Keratinocyte (primary cell): Measurements from ENCODE around the gene CXCL6. TPM values are rescaled to one million over a fixed set of nuclear protein-coding genes. Genes with fewer than 3 reads are reported as not detected.

Experiments used
- DNase-seq: peaks from one replicate; pipeline ENCODE4 v3.0.0-alpha.2; 2011; ENCODE audit warnings: low read depth, missing footprints, low spot score
- FAIRE-seq: peaks from 2 replicates; lab custom pipeline; 2011; peaks lifted over from hg19 to GRCh38; lab: Jason Lieb, UNC
- H2AFZ ChIP-seq: 2 replicates; pipeline ENCODE4 v1.6.0; 2012; ENCODE audit warnings: low read length, control low read depth, inconsistent platforms; ENCODE audit not compliant: control insufficient read depth
- H3K27ac ChIP-seq: 2 replicates; pipeline ENCODE4 v1.5.1; 2011; ENCODE audit warnings: low read length; ENCODE audit not compliant: control insufficient read depth, insufficient read depth
- H3K27me3 ChIP-seq: 3 replicates; pipeline ENCODE4 v1.6.0; 2011; ENCODE audit warnings: low read length; ENCODE audit not compliant: control insufficient read depth, insufficient read depth; ENCODE audit errors: extremely low read depth
- H3K36me3 ChIP-seq, 2 experiments: 2 replicates in 1 of 2; 3 replicates in 1 of 2; pipeline ENCODE4 v1.5.1; 2011; ENCODE audit warnings: low read length in 2 of 2, mild to moderate bottlenecking in 1 of 2; ENCODE audit not compliant: control insufficient read depth in 2 of 2, insufficient read depth in 2 of 2; ENCODE audit errors: extremely low read depth in 1 of 2
- H3K4me1 ChIP-seq: 3 replicates; pipeline ENCODE4 v1.5.1; 2011; ENCODE audit warnings: low read length; ENCODE audit not compliant: control insufficient read depth, insufficient read depth; ENCODE audit errors: extremely low read depth
- H3K4me2 ChIP-seq: 3 replicates; pipeline ENCODE4 v1.6.0; 2011; ENCODE audit warnings: low read depth, low read length; ENCODE audit not compliant: control insufficient read depth, insufficient read depth; ENCODE audit errors: extremely low read depth
- H3K4me3 ChIP-seq, 3 experiments: fragments of 200-600 bp in 1 of 3; sonication (generic) in 1 of 3; 2 replicates in 2 of 3; 3 replicates in 1 of 3; pipeline ENCODE4 v1.5.1; 2011 to 2016; ENCODE audit warnings: low read length in 3 of 3, mild to moderate bottlenecking in 3 of 3, control low read depth in 2 of 3, inconsistent platforms in 1 of 3, low read depth in 1 of 3, mixed read lengths in 1 of 3, mixed run types in 1 of 3, moderate library complexity in 1 of 3; ENCODE audit not compliant: control insufficient read depth in 2 of 3, insufficient read depth in 2 of 3; ENCODE audit errors: extremely low read depth in 1 of 3
- H3K79me2 ChIP-seq: 2 replicates; pipeline ENCODE4 v1.6.0; 2012; ENCODE audit warnings: low read length; ENCODE audit not compliant: control insufficient read depth, insufficient read depth
- H3K9ac ChIP-seq: 3 replicates; pipeline ENCODE4 v1.6.0; 2011; ENCODE audit warnings: low read length; ENCODE audit not compliant: control insufficient read depth, insufficient read depth; ENCODE audit errors: extremely low read depth
- H3K9me1 ChIP-seq: 3 replicates; pipeline ENCODE4 v1.6.0; 2011; ENCODE audit warnings: low read length; ENCODE audit not compliant: control insufficient read depth, insufficient read depth; ENCODE audit errors: extremely low read depth
- H3K9me3 ChIP-seq: 2 replicates; pipeline ENCODE4 v1.5.1; 2012; ENCODE audit warnings: low read depth, low read length; ENCODE audit not compliant: control insufficient read depth
- H4K20me1 ChIP-seq: 3 replicates; pipeline ENCODE4 v1.6.0; 2011; ENCODE audit warnings: low read length; ENCODE audit not compliant: control insufficient read depth, insufficient read depth; ENCODE audit errors: extremely low read depth
- EZH2 ChIP-seq: IDR thresholded peaks from one replicate; pipeline ENCODE4 v1.6.1; 2012; ENCODE audit warnings: inconsistent platforms, mild to moderate bottlenecking, low read length, moderate library complexity
- dilution Hi-C: fragments of 300-500 bp; cut with MboI; formaldehyde crosslinking; loops from one replicate; pipeline ENCODE4 v1.7.0; 2020; ENCODE audit warnings: low sequenced_read_pairs; ENCODE audit not compliant: extremely low pct_ligation_motif_present
- polyA plus RNA-seq, 5 experiments: library from polyadenylated mRNA; depleted of rRNA in 3 of 5; stranded (reverse) in 3 of 5; stranded (forward) in 1 of 5; unstranded in 1 of 5; fragments of >200 nt; gene quantifications; 1 replicate in 1 of 5; 2 replicates in 3 of 5; 3 replicates in 1 of 5; pipeline versions ENCODE4 v1.2.1 to v1.2.3, GENCODE V29; 2011 to 2012; ENCODE audit warnings: missing spikeins in 2 of 5, low read depth in 1 of 5, low replicate concordance in 1 of 5
- TF ChIP-seq, protein P1 (sequence below), 3 experiments: IDR thresholded peaks in 1 of 3; conservative IDR thresholded peaks in 1 of 3; optimal IDR thresholded peaks in 1 of 3; 2 replicates in 2 of 3; 3 replicates in 1 of 3; pipeline versions ENCODE3 to v1.5.1; 2011; ENCODE audit warnings: low read length in 3 of 3, mild to moderate bottlenecking in 3 of 3, moderate library complexity in 2 of 3, control low read depth in 1 of 3, inconsistent platforms in 1 of 3; ENCODE audit not compliant: insufficient read depth in 2 of 3; ENCODE audit errors: extremely low read depth in 1 of 3

The CXCL6 gene
- polyA plus RNA-seq, 1 donor (not counting 4 experiments of a cell fraction or from before 2014, with no cell fraction given) = 0.08 TPM

DNA sequence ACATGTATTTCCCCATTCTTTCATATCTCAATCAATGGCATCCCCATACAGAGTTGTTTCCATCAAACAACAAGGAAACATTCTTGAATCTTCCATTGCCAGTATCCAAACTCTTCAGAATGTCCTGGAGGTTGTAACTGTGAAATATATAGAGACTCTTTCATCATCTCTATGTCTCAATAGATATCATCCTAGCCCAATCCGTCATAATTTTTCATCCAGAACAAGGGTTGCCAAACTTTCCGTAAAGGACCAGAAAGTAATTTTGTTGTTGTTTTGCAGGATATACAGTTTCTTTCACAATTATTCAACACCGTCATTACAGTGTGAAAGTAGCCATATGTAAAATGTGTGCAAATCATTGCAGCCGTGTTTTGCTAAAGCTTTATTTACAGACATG lies 15.2 kb upstream of the CXCL6 start:
- Histone ChIP-seq H3K27ac (no peak overlapping the region), H3K4me3 (no peak overlapping the region), H4K20me1 (no peaks in the 10 kb centered on the region), H3K79me2 (no peaks in the 10 kb centered on the region), H3K27me3 (no peaks in the 10 kb centered on the region), H3K9me1 (no peaks in the 10 kb centered on the region), H3K9ac (no peak overlapping the region), H3K4me1 (peaks cover 14% of the 10 kb centered on the region), H3K9me3 (peaks cover 6% of the 10 kb centered on the region), H3K36me3 (no peaks in the 10 kb centered on the region), H2AFZ (no peak overlapping the region), H3K4me2 (no peak overlapping the region)
- FAIRE-seq = peak; percentile 48
- dilution Hi-C loops = no loop called here
- DNase-seq = no peak
- TF ChIP-seq, protein P1, sequence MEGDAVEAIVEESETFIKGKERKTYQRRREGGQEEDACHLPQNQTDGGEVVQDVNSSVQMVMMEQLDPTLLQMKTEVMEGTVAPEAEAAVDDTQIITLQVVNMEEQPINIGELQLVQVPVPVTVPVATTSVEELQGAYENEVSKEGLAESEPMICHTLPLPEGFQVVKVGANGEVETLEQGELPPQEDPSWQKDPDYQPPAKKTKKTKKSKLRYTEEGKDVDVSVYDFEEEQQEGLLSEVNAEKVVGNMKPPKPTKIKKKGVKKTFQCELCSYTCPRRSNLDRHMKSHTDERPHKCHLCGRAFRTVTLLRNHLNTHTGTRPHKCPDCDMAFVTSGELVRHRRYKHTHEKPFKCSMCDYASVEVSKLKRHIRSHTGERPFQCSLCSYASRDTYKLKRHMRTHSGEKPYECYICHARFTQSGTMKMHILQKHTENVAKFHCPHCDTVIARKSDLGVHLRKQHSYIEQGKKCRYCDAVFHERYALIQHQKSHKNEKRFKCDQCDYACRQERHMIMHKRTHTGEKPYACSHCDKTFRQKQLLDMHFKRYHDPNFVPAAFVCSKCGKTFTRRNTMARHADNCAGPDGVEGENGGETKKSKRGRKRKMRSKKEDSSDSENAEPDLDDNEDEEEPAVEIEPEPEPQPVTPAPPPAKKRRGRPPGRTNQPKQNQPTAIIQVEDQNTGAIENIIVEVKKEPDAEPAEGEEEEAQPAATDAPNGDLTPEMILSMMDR (optimal IDR thresholded peaks at IDR 0.05 in 1 of 3, IDR thresholded peaks at IDR 0.05 in 1 of 3, conservative IDR thresholded peaks at IDR 0.05 in 1 of 3; ENCODE audit: extremely low read depth in 1 of 3, insufficient read depth in 2 of 3, low read length in 3 of 3) = no peak
- no peak for TF ChIP-seq EZH2

DNA sequence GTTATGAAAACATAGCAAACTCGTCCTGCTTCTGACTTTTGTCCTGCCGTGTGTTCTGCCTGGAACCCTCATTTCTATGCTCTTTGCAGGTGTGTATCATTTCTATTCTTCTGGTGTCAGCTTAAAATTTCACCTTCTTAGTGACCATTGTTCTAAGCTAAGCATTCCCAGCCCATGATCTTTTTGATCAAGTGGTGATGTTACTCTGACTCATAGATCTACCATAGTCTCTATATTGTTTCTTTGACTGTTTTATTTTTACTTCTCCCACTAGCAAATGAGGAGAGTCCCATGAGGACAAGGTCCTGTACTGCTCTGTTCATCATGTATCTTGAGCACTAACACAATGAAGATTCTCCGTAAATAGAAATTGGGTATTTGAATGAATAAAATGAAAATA lies 14.1 kb upstream of the CXCL6 start:
- dilution Hi-C loops = no loop called here
- FAIRE-seq (peak; percentile 34), DNase-seq (peak; percentile 41)
- no peak overlapping the region for H3K4me3 ChIP-seq
- H3K9me3 ChIP-seq = peaks cover 6% of the 10 kb centered on the region
- H4K20me1 ChIP-seq = no peaks in the 10 kb centered on the region
- H3K27ac ChIP-seq = no peak overlapping the region
- no peak overlapping the region for H2AFZ ChIP-seq
- no peaks in the 10 kb centered on the region for H3K79me2 ChIP-seq
- H3K9ac ChIP-seq = no peak overlapping the region
- no peaks in the 10 kb centered on the region for H3K27me3 ChIP-seq
- peaks cover 3% of the 10 kb centered on the region for H3K4me1 ChIP-seq
- H3K9me1 ChIP-seq = no peaks in the 10 kb centered on the region
- TF ChIP-seq, protein P1 (optimal IDR thresholded peaks at IDR 0.05 in 1 of 3, IDR thresholded peaks at IDR 0.05 in 1 of 3, conservative IDR thresholded peaks at IDR 0.05 in 1 of 3; ENCODE audit: extremely low read depth in 1 of 3, insufficient read depth in 2 of 3, low read length in 3 of 3) = no peak
- TF ChIP-seq EZH2 = no peak
- no peak overlapping the region for H3K4me2 ChIP-seq
- no peaks in the 10 kb centered on the region for H3K36me3 ChIP-seq
